ENCODE measurements around the gene AFAP1L1.

AFAP1L1 gene

GRCh38 chr5:149280124-149280523, 8.5 kb downstream of the AFAP1L1 start:
- no peak for DNase-seq (ENCODE audit: low spot score)
- no peak for TF ChIP-seq CTCF (IDR thresholded peaks at IDR 0.05; ENCODE audit: extremely low read depth, missing control alignments)

GRCh38 chr5:149280802-149281201, 9.1 kb downstream of the AFAP1L1 start:
- DNase-seq (ENCODE audit: low spot score) = no peak
- no peak for TF ChIP-seq CTCF (IDR thresholded peaks at IDR 0.05; ENCODE audit: extremely low read depth, missing control alignments)

- no peak for DNase-seq (ENCODE audit: low spot score)
- TF ChIP-seq CTCF (IDR thresholded peaks at IDR 0.05; ENCODE audit: extremely low read depth, missing control alignments) = no peak
Measured at GRCh38 chr5:149282027-149282965, 10.6 kb downstream of the AFAP1L1 start.

- TF ChIP-seq CTCF (IDR thresholded peaks at IDR 0.05; ENCODE audit: extremely low read depth, missing control alignments) = no peak
- DNase-seq (ENCODE audit: low spot score) = no peak
Measured at GRCh38 chr5:149282966-149283332, 11.3 kb downstream of the AFAP1L1 start.

DNA sequence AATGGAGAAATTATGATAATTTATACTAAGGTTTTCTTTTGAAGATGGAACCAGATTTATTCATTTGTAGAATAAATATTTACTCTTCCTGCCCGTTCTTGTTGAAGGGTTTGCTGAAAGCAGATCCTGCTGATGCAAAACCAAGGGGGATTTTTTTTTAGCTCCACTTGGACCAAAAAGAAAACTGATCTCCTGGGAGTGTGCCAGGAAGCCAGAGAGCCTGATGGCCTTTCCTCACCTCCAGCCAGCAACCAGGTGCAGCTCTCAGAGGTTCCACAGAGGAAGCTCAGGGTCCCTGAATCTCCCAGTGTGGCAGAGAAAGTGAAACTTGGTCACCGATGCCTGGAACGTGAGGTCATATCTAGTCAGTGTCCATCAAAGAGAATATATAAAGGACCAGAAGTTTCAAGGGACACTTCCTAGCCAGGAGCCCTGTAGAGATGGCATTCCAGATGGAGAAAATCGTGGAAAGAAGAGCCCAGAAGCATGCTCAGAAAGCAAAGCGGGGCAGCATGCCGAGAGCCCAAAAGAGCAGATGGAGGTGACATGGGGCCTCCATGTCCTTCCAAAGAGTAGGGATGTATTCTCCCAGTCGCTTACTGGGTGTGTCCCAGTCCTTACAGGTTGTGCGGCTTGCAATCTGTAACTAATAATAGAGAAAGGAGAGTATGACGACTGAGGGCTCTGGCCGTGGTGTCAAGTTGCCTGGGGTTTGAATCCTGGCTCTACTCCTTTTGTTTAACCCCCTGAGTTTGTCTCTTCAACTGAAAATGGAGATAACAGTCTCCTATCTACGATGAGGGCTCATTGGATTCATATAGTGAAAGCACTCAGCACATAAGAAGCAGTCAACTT, 12.2 kb downstream of the AFAP1L1 start:
- TF ChIP-seq CTCF (IDR thresholded peaks at IDR 0.05; ENCODE audit: extremely low read depth, missing control alignments) = no peak
- DNase-seq (ENCODE audit: low spot score) = no peak

DNA sequence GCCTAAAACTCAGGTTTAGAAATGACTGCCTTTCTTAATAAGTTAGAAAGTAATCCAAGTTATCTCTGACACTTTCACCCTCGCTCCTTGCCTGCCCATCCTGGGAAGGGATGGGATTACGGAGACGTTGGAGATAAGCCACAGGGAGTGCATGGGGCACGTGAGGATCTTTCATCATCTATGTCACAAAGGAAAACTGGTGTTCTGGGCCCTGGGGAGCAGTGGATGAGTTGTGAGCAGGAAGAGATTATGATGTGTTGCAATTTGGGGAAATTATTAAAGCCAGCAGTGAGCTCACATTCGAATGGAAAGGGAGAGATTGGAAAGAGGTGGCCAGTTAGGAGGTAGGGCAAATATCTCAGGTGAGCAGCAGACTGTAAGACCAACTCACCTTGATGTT, 12.8 kb downstream of the AFAP1L1 start:
- no peak for DNase-seq (ENCODE audit: low spot score)
- no peak for TF ChIP-seq CTCF (IDR thresholded peaks at IDR 0.05; ENCODE audit: extremely low read depth, missing control alignments)

- no peak for TF ChIP-seq CTCF (IDR thresholded peaks at IDR 0.05; ENCODE audit: extremely low read depth, missing control alignments)
- DNase-seq (ENCODE audit: low spot score) = no peak
Measured at GRCh38 chr5:149285153-149285552, 13.5 kb downstream of the AFAP1L1 start.
